HepG2 (cell line): ENCODE results near the gene MYL6. TPM values are rescaled to one million over a fixed set of nuclear protein-coding genes. Genes with fewer than 3 reads are reported as not detected.

Experiments
- ATAC-seq: fragments of 200-7000 bp; cut with Tn5 transposase; 3 replicates; pipeline ENCODE4 v1.9.1; 2020; ENCODE audit warnings: mild to moderate bottlenecking, moderate library complexity
- BruUV-seq: library from RNA; stranded (reverse); fragments of 400-500 nt; replicated peaks from 2 replicates; lab custom pipeline; 2021; lab: Mats Ljungman, UMichigan
- CTCF ChIA-PET: fragments of 300-600 bp; formaldehyde crosslinking; extraction: SDS; loops from one replicate; lab custom pipeline; 2021; ENCODE audit warnings: low total read pairs, inconsistent platforms, low intra/inter-chr PET ratio; lab: Yijun Ruan, JAX
- POLR2A ChIA-PET: fragments of 350-600 bp; sonication (Branson Sonifier 250); formaldehyde crosslinking; loops from one replicate; lab custom pipeline; 2020; ENCODE audit warnings: antibody characterized with exemption, inconsistent platforms; lab: Yijun Ruan, JAX
- DNase-seq: peaks from one replicate; pipeline ENCODE4 v3.0.0-alpha.2; 2015; ENCODE audit warnings: low spot score
- FAIRE-seq: peaks from 3 replicates; lab custom pipeline; 2011; peaks lifted over from hg19 to GRCh38; lab: Jason Lieb, UNC
- H2AFZ ChIP-seq: one replicate; pipeline ENCODE4 v1.6.1; 2011; ENCODE audit warnings: low read length, inconsistent platforms
- H3K27ac ChIP-seq: fragments of 300-600 bp; 3 replicates; pipeline ENCODE4 v1.8.0; 2011; ENCODE audit warnings: mixed run types, mild to moderate bottlenecking, mixed read lengths, low read length, inconsistent platforms; ENCODE audit not compliant: insufficient read depth; ENCODE audit errors: extremely low read length
- H3K27me3 ChIP-seq, 2 experiments: fragments of 200-600 bp in 1 of 2; 2 replicates in 1 of 2; 3 replicates in 1 of 2; pipeline versions ENCODE4 v1.6.0 to v1.8.0; 2011; ENCODE audit warnings: low read length in 2 of 2, mild to moderate bottlenecking in 2 of 2, moderate library complexity in 2 of 2, inconsistent platforms in 1 of 2; ENCODE audit not compliant: insufficient read depth in 2 of 2, control insufficient read depth in 1 of 2
- H3K36me3 ChIP-seq, 2 experiments: fragments of 200-600 bp in 1 of 2; replicated peaks in 1 of 2; 2 replicates in 1 of 2; 3 replicates in 1 of 2; pipeline versions ENCODE4 v1.5.1 to v1.8.0; 2011; ENCODE audit warnings: low read length in 2 of 2, inconsistent platforms in 1 of 2; ENCODE audit not compliant: insufficient read depth in 2 of 2, control insufficient read depth in 1 of 2
- H3K4me1 ChIP-seq: 2 replicates; pipeline ENCODE4 v1.5.1; 2012; ENCODE audit warnings: low read length, inconsistent platforms; ENCODE audit not compliant: insufficient read depth
- H3K4me2 ChIP-seq: 2 replicates; pipeline ENCODE4 v1.6.0; 2011; ENCODE audit warnings: low read depth, low read length, inconsistent platforms
- H3K4me3 ChIP-seq, 3 experiments: fragments of 200-600 bp in 1 of 3; sonication (generic), shearing (Covaris generic) in 1 of 3; replicated peaks in 1 of 3; 2 replicates each; pipeline ENCODE4 v1.5.1; 2011 to 2016; ENCODE audit warnings: low read length in 3 of 3, inconsistent platforms in 2 of 3, low read depth in 2 of 3, mild to moderate bottlenecking in 2 of 3, control low read depth in 1 of 3, mixed read lengths in 1 of 3; ENCODE audit not compliant: insufficient read depth in 1 of 3
- H3K79me2 ChIP-seq: one replicate; pipeline ENCODE4 v1.6.1; 2011; ENCODE audit warnings: low read length, inconsistent platforms; ENCODE audit not compliant: insufficient read depth
- H3K9ac ChIP-seq: 2 replicates; pipeline ENCODE4 v1.6.0; 2011; ENCODE audit warnings: mild to moderate bottlenecking, low read depth, low read length, inconsistent platforms; ENCODE audit not compliant: insufficient read depth
- H3K9me3 ChIP-seq: 2 replicates; pipeline ENCODE4 v1.5.1; 2012; ENCODE audit warnings: mild to moderate bottlenecking, low read length
- H4K20me1 ChIP-seq: 2 replicates; pipeline ENCODE4 v1.6.0; 2011; ENCODE audit warnings: inconsistent platforms, mild to moderate bottlenecking, low read length, moderate library complexity; ENCODE audit not compliant: insufficient read depth
- CREB1 ChIP-seq, 2 experiments: fragments of 450-650 bp in 1 of 2; IDR thresholded peaks; 2 replicates each; pipeline ENCODE4 v1.6.1; 2016 to 2017; ENCODE audit warnings: control low read depth in 1 of 2, mild to moderate bottlenecking in 1 of 2, missing compliant biosample characterization in 1 of 2, missing genetic modification characterization in 1 of 2
- CREM ChIP-seq, 2 experiments: sonication (generic) in 1 of 2; formaldehyde crosslinking in 1 of 2; IDR thresholded peaks; 2 replicates each; pipeline versions ENCODE4 v1.4.0 to v1.6.1; 2016 to 2020; ENCODE audit warnings: antibody characterized with exemption in 1 of 2, mild to moderate bottlenecking in 1 of 2, missing genetic modification reagents in 1 of 2
- GPBP1L1 ChIP-seq: sonication (generic); formaldehyde crosslinking; IDR thresholded peaks from 2 replicates; pipeline ENCODE4 v1.5.0; 2020; ENCODE audit warnings: mild to moderate bottlenecking, missing genetic modification reagents
- NCOA5 ChIP-seq: sonication (generic); formaldehyde crosslinking; IDR thresholded peaks from 2 replicates; pipeline ENCODE4 v1.4.0; 2020; ENCODE audit warnings: missing genetic modification reagents
- RFXAP ChIP-seq: sonication (generic); formaldehyde crosslinking; IDR thresholded peaks from 2 replicates; pipeline ENCODE4 v1.4.0; 2020; ENCODE audit warnings: missing genetic modification reagents, borderline replicate concordance
- TCF7L2 ChIP-seq: IDR thresholded peaks from 2 replicates; pipeline ENCODE4 v1.6.1; 2011; ENCODE audit warnings: mild to moderate bottlenecking, low read depth, low read length, moderate library complexity
- ZNF639 ChIP-seq: conservative IDR thresholded peaks from 2 replicates; pipeline ENCODE4 v1.6.1; 2018; ENCODE audit warnings: missing genetic modification reagents
- ZSCAN25 ChIP-seq: sonication (generic); formaldehyde crosslinking; IDR thresholded peaks from 2 replicates; pipeline ENCODE4 v1.8.0; 2022; ENCODE audit warnings: mild to moderate bottlenecking, missing genetic modification reagents
- WGBS: methylation state at CpG from one replicate; pipeline ENCODE4 v1.1.6; 2017; ENCODE audit warnings: low lambda C conversion rate; 5-methylcytosine and 5-hydroxymethylcytosine counted together
- in situ Hi-C: cut with HindIII; loops from 2 replicates; pipeline ENCODE4 v1.10.0; 2017; ENCODE audit warnings: low pct_unique_long_range_greater_than_20kb; ENCODE audit not compliant: extremely low pct_ligation_motif_present
- intact Hi-C: fragments of 100-400 bp; cut with micrococcal nuclease; formaldehyde crosslinking; loops from one replicate; pipeline ENCODE4 v1.10.0; 2022; ENCODE audit not compliant: unreplicated experiment
- polyA plus RNA-seq, 8 experiments: library from polyadenylated mRNA; depleted of rRNA in 3 of 8; stranded (reverse) in 7 of 8; unstranded in 1 of 8; fragments of >200 nt; fragmentation: Illumina TruSeq in 4 of 8; extraction: Trizol in 4 of 8; gene quantifications; 2 replicates each; pipeline versions ENCODE4 v1.2.1 to v1.2.3, GENCODE V29; 2011 to 2016; ENCODE audit warnings: low read depth in 4 of 8, missing spikeins in 1 of 8, mixed read lengths in 1 of 8; ENCODE audit not compliant: insufficient read depth in 1 of 8
- total RNA-seq, 5 experiments: library from RNA; depleted of rRNA; stranded (reverse); fragments of >200 nt; fragmentation: Illumina TruSeq; extraction: Trizol; gene quantifications; 2 replicates each; pipeline ENCODE4 v1.2.3, GENCODE V29; 2016; ENCODE audit warnings: low read depth in 1 of 5

MYL6 gene
- total and polyA plus RNA-seq, 2 of the 13 experiments (the other 11 are each of a cell fraction or from before 2014, with no cell fraction given) = 1,127 to 1,192 TPM

DNA sequence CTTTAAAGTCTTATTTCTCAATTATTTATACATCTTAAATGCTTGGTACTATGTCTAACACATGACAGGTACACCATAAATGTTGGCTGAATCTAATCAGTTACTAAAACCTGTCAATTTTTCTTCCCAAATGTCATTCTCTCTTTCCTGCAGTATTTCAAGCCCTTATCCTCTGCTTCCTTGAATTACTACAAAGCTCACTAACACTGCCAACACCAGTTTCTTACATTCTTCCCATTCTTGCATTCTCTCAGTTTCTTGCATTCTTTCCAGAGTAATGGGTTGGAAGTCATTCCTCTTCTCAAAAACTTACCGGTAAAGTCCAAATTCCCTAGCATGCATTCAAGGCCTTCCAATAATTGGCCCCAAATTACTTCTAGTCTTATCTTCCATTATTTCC lies 40.7 kb downstream of the MYL6 start:
- Histone ChIP-seq H3K27me3 (no peaks in the 10 kb centered on the region), H3K4me3 (no peak overlapping the region), H3K79me2 (no peaks in the 10 kb centered on the region), H3K27ac (no peak overlapping the region), H3K4me1 (no peaks in the 10 kb centered on the region), H2AFZ (no peak overlapping the region), H3K9me3 (no peaks in the 10 kb centered on the region), H3K36me3 (no peaks in the 10 kb centered on the region), H4K20me1 (no peaks in the 10 kb centered on the region), H3K9ac (no peak overlapping the region), H3K4me2 (no peak overlapping the region)
- FAIRE-seq (no peak), ATAC-seq (no peak), DNase-seq (no peak)
- WGBS = 46% methylated on average over 1 of the region's 1 CpG
- ChIA-PET POLR2A (interaction anchor here (1.4 kb wide), 1 partner anchor 10 kb away, joined by 4 read pairs; the partner anchor contains the start of gene SMARCC2), CTCF (no interaction called here)
- intact Hi-C loops (no loop called here), in situ Hi-C loops (loop anchor here (10.0 kb wide), 1 partner anchor 266 kb away; the partner anchor contains the start of gene SPRYD4)
- TF ChIP-seq RFXAP (CRISPR knock-in tag) (no peak), ZNF639 (CRISPR knock-in tag) (no peak), ZSCAN25 (no peak), NCOA5 (CRISPR knock-in tag) (no peak), CREB1 (IDR thresholded peaks at IDR 0.05) (no peak), CREB1 (CRISPR knock-in tag; IDR thresholded peaks at IDR 0.05) (no peak), TCF7L2 (no peak), CREM (IDR thresholded peaks at IDR 0.05) (no peak), CREM (CRISPR knock-in tag; IDR thresholded peaks at IDR 0.05) (no peak), GPBP1L1 (CRISPR knock-in tag) (no peak)
- BruUV-seq = no TSS peak
